ENCODE data around the gene FRMD7.

FRMD7 gene

DNA sequence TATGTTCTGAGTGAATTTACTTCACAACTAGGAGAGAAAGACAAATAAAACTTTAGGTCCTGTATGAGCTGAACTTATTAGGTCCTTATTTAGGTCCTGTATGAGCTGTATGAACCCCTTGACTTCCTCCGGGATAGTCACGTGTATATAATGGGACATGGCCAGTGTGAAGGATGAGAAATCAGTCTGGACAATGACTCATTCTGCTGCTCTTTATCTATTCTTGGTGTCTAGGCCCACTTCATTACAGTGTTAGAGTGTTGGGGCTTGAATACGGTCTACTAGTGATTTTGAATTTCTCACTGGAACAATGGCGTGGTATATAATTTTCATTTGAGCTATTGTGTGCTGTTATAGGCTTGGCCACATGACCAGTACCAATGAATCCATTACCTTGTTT is 82.9 kb downstream of the FRMD7 start:
- Histone ChIP-seq H3K36me3 (ENCODE audit: control insufficient read depth in 5 of 5, insufficient read depth in 5 of 5, low read length in 5 of 5) (no peaks in the 10 kb centered on the region), H3K9me3 (ENCODE audit: control insufficient read depth in 5 of 5, low read length in 5 of 5) (no peaks in the 10 kb centered on the region), H3K4me1 (ENCODE audit: control insufficient read depth in 5 of 5, insufficient read depth in 5 of 5, low read length in 5 of 5) (no peaks in the 10 kb centered on the region), H3K27me3 (ENCODE audit: control insufficient read depth in 5 of 5, insufficient read depth in 4 of 5, low read length in 5 of 5) (peaks cover 0 to 7% (median 3%) of the 10 kb centered on the region in 5 donors), H3K27ac (ENCODE audit: low read depth, low read length) (no peak overlapping the region), H3K9ac (ENCODE audit: low read length in 5 of 5) (no peak overlapping the region), H3K4me3 (ENCODE audit: low read depth in 1 of 5, low read length in 5 of 5) (no peak overlapping the region)

DNA sequence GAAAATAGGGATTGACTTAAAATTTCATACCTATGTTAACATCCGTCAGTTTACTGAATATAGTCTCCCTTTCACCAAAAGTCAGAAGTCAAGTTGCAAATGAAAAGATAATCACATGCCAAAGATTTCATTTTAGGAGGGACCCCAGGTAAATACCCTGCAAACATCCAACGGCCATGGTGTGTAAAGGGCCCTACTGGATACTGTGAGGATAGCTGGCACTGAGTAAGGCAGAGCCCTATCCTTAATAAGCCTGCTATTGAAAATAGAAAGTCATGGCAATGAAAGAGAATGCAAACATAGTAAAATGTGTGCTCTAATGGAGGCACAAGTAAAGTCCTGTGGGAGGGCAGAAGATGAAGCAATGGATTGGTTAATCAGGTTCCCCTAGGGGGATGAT is 83.8 kb downstream of the FRMD7 start:
- no peaks in the 10 kb centered on the region for H3K36me3 ChIP-seq (ENCODE audit: control insufficient read depth in 5 of 5, insufficient read depth in 5 of 5, low read length in 5 of 5)
- no peaks in the 10 kb centered on the region for H3K9me3 ChIP-seq (ENCODE audit: control insufficient read depth in 5 of 5, low read length in 5 of 5)

DNA sequence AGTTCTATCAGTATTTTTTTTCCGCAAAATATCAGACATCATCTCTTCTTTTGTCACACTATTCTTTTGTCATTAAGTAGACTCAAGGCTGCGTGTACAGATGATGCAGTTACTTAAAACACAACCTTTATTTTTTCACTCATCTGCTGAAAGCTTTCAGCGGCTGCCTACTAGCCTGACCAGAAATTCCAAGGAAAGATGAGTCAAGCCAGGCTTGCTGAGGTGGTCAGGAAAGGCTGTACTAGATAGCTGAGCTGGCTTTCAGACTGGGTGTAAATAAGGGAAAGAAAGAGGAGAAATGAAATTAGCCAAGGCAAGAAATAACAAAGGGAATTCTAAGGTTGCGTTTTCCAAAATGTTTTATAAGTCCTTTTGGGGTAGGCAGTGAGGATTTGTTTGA is 86.8 kb downstream of the FRMD7 start:
- Histone ChIP-seq H3K9me3 (ENCODE audit: control insufficient read depth in 5 of 5, low read length in 5 of 5) (no peaks in the 10 kb centered on the region), H3K27me3 (ENCODE audit: control insufficient read depth in 5 of 5, insufficient read depth in 4 of 5, low read length in 5 of 5) (peaks cover 0 to 7% (median 3%) of the 10 kb centered on the region in 5 donors), H3K4me3 (ENCODE audit: low read depth in 1 of 5, low read length in 5 of 5) (no peak overlapping the region), H3K36me3 (ENCODE audit: control insufficient read depth in 5 of 5, insufficient read depth in 5 of 5, low read length in 5 of 5) (no peaks in the 10 kb centered on the region), H3K4me1 (ENCODE audit: control insufficient read depth in 5 of 5, insufficient read depth in 5 of 5, low read length in 5 of 5) (no peaks in the 10 kb centered on the region), H3K27ac (ENCODE audit: low read depth, low read length) (no peak overlapping the region), H3K9ac (ENCODE audit: low read length in 5 of 5) (no peak overlapping the region)

More for the DNA sequence above, 83.8 kb downstream of the FRMD7 start:
- Histone ChIP-seq H3K4me1 (ENCODE audit: control insufficient read depth in 5 of 5, insufficient read depth in 5 of 5, low read length in 5 of 5) (no peaks in the 10 kb centered on the region), H3K9ac (ENCODE audit: low read length in 5 of 5) (no peak overlapping the region), H3K4me3 (ENCODE audit: low read depth in 1 of 5, low read length in 5 of 5) (no peak overlapping the region), H3K27me3 (ENCODE audit: control insufficient read depth in 5 of 5, insufficient read depth in 4 of 5, low read length in 5 of 5) (peaks cover 0 to 7% (median 3%) of the 10 kb centered on the region in 5 donors), H3K27ac (ENCODE audit: low read depth, low read length) (no peak overlapping the region)

DNA sequence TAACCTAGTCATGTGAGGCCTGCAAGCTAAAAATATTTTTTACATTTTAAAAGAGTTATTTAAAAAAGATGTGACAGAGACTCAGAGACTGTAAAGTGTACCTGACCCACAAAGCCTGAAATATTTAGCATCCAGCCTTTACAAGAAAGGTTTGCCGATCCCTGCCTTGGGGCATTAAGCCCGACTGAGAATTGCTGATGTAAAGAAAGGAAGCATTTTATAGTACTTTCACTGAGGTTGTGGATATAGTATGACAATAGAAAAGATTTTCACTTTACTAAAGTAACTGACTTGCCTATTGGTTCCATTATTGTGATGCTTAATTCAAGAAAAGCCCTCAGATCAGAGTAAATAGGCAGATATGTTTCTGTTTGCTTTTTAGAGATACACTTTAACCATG is 87.8 kb downstream of the FRMD7 start:
- Histone ChIP-seq H3K9me3 (ENCODE audit: control insufficient read depth in 5 of 5, low read length in 5 of 5) (no peaks in the 10 kb centered on the region), H3K36me3 (ENCODE audit: control insufficient read depth in 5 of 5, insufficient read depth in 5 of 5, low read length in 5 of 5) (no peaks in the 10 kb centered on the region), H3K27me3 (ENCODE audit: control insufficient read depth in 5 of 5, insufficient read depth in 4 of 5, low read length in 5 of 5) (peaks cover 0 to 7% (median 3%) of the 10 kb centered on the region in 5 donors), H3K4me1 (ENCODE audit: control insufficient read depth in 5 of 5, insufficient read depth in 5 of 5, low read length in 5 of 5) (no peaks in the 10 kb centered on the region), H3K9ac (ENCODE audit: low read length in 5 of 5) (no peak overlapping the region), H3K27ac (ENCODE audit: low read depth, low read length) (no peak overlapping the region), H3K4me3 (ENCODE audit: low read depth in 1 of 5, low read length in 5 of 5) (no peak overlapping the region)

DNA sequence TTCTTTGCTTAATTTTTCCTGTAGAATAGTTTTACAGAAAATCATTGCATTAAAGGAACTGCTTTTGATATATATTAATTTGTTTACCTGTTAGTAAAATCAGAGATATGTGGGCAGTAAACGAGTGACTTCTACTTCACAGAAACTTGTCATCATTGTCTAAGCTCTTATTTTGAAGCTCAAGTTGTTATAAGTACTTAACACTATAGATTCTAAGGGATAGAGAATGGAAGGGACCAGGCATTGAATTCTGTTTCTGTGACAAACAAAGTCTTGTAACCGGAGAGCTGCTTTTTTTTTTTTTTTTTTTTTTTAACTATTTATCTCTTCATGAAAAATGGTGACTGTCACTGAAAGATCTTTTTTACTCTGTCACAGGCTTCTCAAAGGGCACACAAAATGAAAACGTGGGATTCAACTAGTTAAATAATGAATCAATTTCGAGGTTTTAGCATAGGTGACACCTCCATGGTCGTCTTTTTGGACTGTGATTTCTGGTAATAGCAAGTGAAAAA is 90.3 kb downstream of the FRMD7 start:
- no peaks in the 10 kb centered on the region for H3K9me3 ChIP-seq (ENCODE audit: control insufficient read depth in 5 of 5, low read length in 5 of 5)
- peaks cover 0 to 7% (median 3%) of the 10 kb centered on the region in 5 donors for H3K27me3 ChIP-seq (ENCODE audit: control insufficient read depth in 5 of 5, insufficient read depth in 4 of 5, low read length in 5 of 5)
- no peak overlapping the region for H3K9ac ChIP-seq (ENCODE audit: low read length in 5 of 5)
- H3K4me1 ChIP-seq (ENCODE audit: control insufficient read depth in 5 of 5, insufficient read depth in 5 of 5, low read length in 5 of 5) = no peaks in the 10 kb centered on the region
- no peak overlapping the region for H3K4me3 ChIP-seq (ENCODE audit: low read depth in 1 of 5, low read length in 5 of 5)
- H3K27ac ChIP-seq (ENCODE audit: low read depth, low read length) = no peak overlapping the region
- no peaks in the 10 kb centered on the region for H3K36me3 ChIP-seq (ENCODE audit: control insufficient read depth in 5 of 5, insufficient read depth in 5 of 5, low read length in 5 of 5)

DNA sequence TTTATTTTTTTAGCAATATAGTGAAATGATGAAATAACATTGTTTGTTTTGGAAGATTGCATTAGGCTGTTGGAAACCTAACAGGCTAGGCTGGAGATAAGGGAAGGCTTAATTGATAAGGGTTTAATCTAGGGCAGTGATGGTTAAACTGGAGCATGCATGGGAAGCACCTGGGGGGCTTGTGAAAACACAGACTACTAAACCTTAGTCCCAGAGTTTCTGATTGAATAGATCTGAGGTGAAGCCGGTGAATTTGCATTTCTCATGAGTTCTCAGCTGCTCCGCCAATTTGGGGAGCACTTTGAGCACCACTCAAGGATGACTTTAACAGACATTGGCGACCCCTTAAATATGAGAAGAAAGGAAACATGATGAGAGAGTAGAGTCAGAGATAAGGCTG is 93.2 kb downstream of the FRMD7 start:
- H3K4me3 ChIP-seq (ENCODE audit: low read depth in 1 of 5, low read length in 5 of 5) = no peak overlapping the region
- H3K36me3 ChIP-seq (ENCODE audit: control insufficient read depth in 5 of 5, insufficient read depth in 5 of 5, low read length in 5 of 5) = no peaks in the 10 kb centered on the region
- H3K27me3 ChIP-seq (ENCODE audit: control insufficient read depth in 5 of 5, insufficient read depth in 4 of 5, low read length in 5 of 5) = peaks cover 0 to 13% (median 3%) of the 10 kb centered on the region in 5 donors
- no peaks in the 10 kb centered on the region for H3K4me1 ChIP-seq (ENCODE audit: control insufficient read depth in 5 of 5, insufficient read depth in 5 of 5, low read length in 5 of 5)
- H3K27ac ChIP-seq (ENCODE audit: low read depth, low read length) = no peak overlapping the region
- no peaks in the 10 kb centered on the region for H3K9me3 ChIP-seq (ENCODE audit: control insufficient read depth in 5 of 5, low read length in 5 of 5)
- no peak overlapping the region for H3K9ac ChIP-seq (ENCODE audit: low read length in 5 of 5)

DNA sequence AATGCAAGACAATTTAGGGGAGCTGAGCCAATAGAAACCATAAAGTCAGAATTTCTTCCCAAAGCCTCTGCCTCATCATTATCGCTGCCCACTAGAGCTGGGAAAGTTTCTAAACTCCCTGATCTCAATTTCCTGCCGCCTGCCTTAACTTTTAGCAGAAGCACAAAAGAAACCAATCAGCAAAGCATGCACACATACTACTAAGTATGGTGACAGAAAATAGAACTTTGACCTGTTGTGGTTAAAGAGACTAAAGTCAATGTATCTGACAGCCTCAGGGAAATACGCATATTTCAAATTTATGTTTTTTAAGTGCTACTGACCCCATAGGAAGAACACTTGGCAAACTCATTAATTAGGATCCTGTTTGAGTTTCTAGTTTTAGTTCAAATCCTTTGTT is 94.7 kb downstream of the FRMD7 start:
- H3K36me3 ChIP-seq (ENCODE audit: control insufficient read depth in 5 of 5, insufficient read depth in 5 of 5, low read length in 5 of 5) = no peaks in the 10 kb centered on the region
- no peaks in the 10 kb centered on the region for H3K9me3 ChIP-seq (ENCODE audit: control insufficient read depth in 5 of 5, low read length in 5 of 5)
- no peak overlapping the region for H3K4me3 ChIP-seq (ENCODE audit: low read depth in 1 of 5, low read length in 5 of 5)
- H3K27ac ChIP-seq (ENCODE audit: low read depth, low read length) = no peak overlapping the region
- H3K4me1 ChIP-seq (ENCODE audit: control insufficient read depth in 5 of 5, insufficient read depth in 5 of 5, low read length in 5 of 5) = no peaks in the 10 kb centered on the region
- no peak overlapping the region for H3K9ac ChIP-seq (ENCODE audit: low read length in 5 of 5)
- peaks cover 3 to 22% (median 6%) of the 10 kb centered on the region in 5 donors for H3K27me3 ChIP-seq (ENCODE audit: control insufficient read depth in 5 of 5, insufficient read depth in 4 of 5, low read length in 5 of 5)

DNA sequence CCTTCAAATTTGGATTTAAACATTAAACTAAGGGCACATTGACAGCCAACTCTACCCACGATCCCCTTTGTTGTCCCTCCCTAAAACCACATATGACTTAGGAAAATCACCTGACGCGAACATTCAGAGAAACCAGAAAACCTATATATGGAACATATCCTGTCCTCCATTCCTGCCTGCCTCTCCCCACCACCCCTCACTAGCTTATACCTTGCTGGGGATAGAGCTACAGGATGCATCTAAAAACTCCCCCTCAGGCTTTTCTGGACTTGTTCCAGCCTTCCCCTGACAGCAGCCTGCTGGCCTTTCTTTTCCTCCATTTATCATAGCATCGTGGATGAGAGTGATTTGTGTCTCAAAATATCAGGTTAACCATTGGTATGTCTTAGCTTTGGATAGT is 96.0 kb downstream of the FRMD7 start:
- Histone ChIP-seq H3K27me3 (ENCODE audit: control insufficient read depth in 5 of 5, insufficient read depth in 4 of 5, low read length in 5 of 5) (peaks cover 4 to 22% (median 6%) of the 10 kb centered on the region in 5 donors), H3K4me1 (ENCODE audit: control insufficient read depth in 5 of 5, insufficient read depth in 5 of 5, low read length in 5 of 5) (no peaks in the 10 kb centered on the region), H3K27ac (ENCODE audit: low read depth, low read length) (no peak overlapping the region), H3K9me3 (ENCODE audit: control insufficient read depth in 5 of 5, low read length in 5 of 5) (no peaks in the 10 kb centered on the region), H3K9ac (ENCODE audit: low read length in 5 of 5) (no peak overlapping the region), H3K36me3 (ENCODE audit: control insufficient read depth in 5 of 5, insufficient read depth in 5 of 5, low read length in 5 of 5) (no peaks in the 10 kb centered on the region), H3K4me3 (ENCODE audit: low read depth in 1 of 5, low read length in 5 of 5) (no peak overlapping the region)

DNA sequence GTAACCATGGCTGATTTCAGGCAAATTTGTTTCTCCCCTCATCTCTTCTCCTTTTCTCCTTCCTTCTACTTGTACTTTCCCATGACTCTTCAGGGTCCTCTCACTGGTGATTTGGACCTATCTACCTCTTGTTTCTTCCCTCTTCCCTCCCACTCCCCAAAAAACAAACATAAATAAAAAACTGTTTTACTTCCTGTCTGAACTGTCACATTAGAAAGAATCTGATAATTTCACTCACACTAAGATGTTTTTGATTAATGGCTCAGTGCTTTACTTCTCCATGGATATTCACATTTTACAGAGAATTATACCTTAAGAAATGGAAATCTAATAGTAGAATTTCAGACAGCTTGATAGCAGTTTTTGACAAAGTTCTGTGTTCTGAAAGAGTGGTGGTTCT is 97.6 kb downstream of the FRMD7 start:
- H3K9me3 ChIP-seq (ENCODE audit: control insufficient read depth in 5 of 5, low read length in 5 of 5) = no peaks in the 10 kb centered on the region
- H3K4me1 ChIP-seq (ENCODE audit: control insufficient read depth in 5 of 5, insufficient read depth in 5 of 5, low read length in 5 of 5) = no peaks in the 10 kb centered on the region
- H3K9ac ChIP-seq (ENCODE audit: low read length in 5 of 5) = no peak overlapping the region
- no peak overlapping the region for H3K4me3 ChIP-seq (ENCODE audit: low read depth in 1 of 5, low read length in 5 of 5)
- H3K36me3 ChIP-seq (ENCODE audit: control insufficient read depth in 5 of 5, insufficient read depth in 5 of 5, low read length in 5 of 5) = no peaks in the 10 kb centered on the region
- H3K27me3 ChIP-seq (ENCODE audit: control insufficient read depth in 5 of 5, insufficient read depth in 4 of 5, low read length in 5 of 5) = peaks cover 4 to 22% (median 6%) of the 10 kb centered on the region in 5 donors
- no peak overlapping the region for H3K27ac ChIP-seq (ENCODE audit: low read depth, low read length)
